ENCODE measurements around the gene MMEL1. TPM values are rescaled to one million over a fixed set of nuclear protein-coding genes. Genes with fewer than 3 reads are reported as not detected.

Gene MMEL1
- total and polyA plus RNA-seq, 2 experiments from 2014 or later = 0.57 to 0.90 TPM

- TF ChIP-seq REST (IDR thresholded peaks at IDR 0.05; ENCODE audit: unreplicated experiment) (no peak), NANOG (IDR thresholded peaks at IDR 0.05; ENCODE audit: borderline replicate concordance) (no peak), POLR2AphosphoS5 (IDR thresholded peaks at IDR 0.05; ENCODE audit: low read depth) (no peak), ZNF114 (CRISPR knock-in tag; IDR thresholded peaks at IDR 0.05) (no peak), EZH2 (IDR thresholded peaks at IDR 0.05; ENCODE audit: low read depth, unreplicated experiment) (no peak), CREB1 (CRISPR knock-in tag; IDR thresholded peaks at IDR 0.05; ENCODE audit: low read depth) (no peak)
Observed at GRCh38 chr1:2644591-2645101, 11.8 kb upstream of the MMEL1 start (continued).

GRCh38 chr1:2644171-2644570 lies 11.4 kb upstream of the MMEL1 start:
- DNase-seq (ENCODE audit: low spot score) = no peak
- no peak for TF ChIP-seq POLR2AphosphoS5 (IDR thresholded peaks at IDR 0.05; ENCODE audit: low read depth)
- TF ChIP-seq JUNB (IDR thresholded peaks at IDR 0.05; ENCODE audit: unreplicated experiment) = no peak
- TF ChIP-seq ZNF114 (CRISPR knock-in tag; IDR thresholded peaks at IDR 0.05) = no peak
- TF ChIP-seq EZH2phosphoT487 (IDR thresholded peaks at IDR 0.05; ENCODE audit: unreplicated experiment) = no peak
- TF ChIP-seq EZH2 (IDR thresholded peaks at IDR 0.05; ENCODE audit: low read depth, unreplicated experiment) = no peak
- no peak for TF ChIP-seq ZNF331 (CRISPR knock-in tag; IDR thresholded peaks at IDR 0.05; ENCODE audit: low read depth)
- TF ChIP-seq STAT1 (IDR thresholded peaks at IDR 0.05; ENCODE audit: unreplicated experiment) = no peak
- no peak for TF ChIP-seq ETS1 (IDR thresholded peaks at IDR 0.05)
- no peak for TF ChIP-seq REST (IDR thresholded peaks at IDR 0.05; ENCODE audit: unreplicated experiment)
- TF ChIP-seq CREB1 (CRISPR knock-in tag; IDR thresholded peaks at IDR 0.05; ENCODE audit: low read depth) = no peak

More at GRCh38 chr1:2644171-2644570, 11.4 kb upstream of the MMEL1 start:
- Histone ChIP-seq H3K9me2 (ENCODE audit: insufficient read depth) (no peaks in the 10 kb centered on the region), H3F3A (replicated peaks; ENCODE audit: low read depth) (no peaks in the 10 kb centered on the region), H3K4me1 (ENCODE audit: insufficient read depth) (no peaks in the 10 kb centered on the region; the same call in 1 of the 2 replicates), H3K27me3 (ENCODE audit: insufficient read depth) (peaks cover 2% of the 10 kb centered on the region; the same call in 1 of the 2 replicates), H4K20me1 (replicated peaks; ENCODE audit: insufficient read depth) (0 out of 2 replicates have a peak, but pooled peaks cover 2% of the 10 kb centered on the region), H3K36me3 (ENCODE audit: insufficient read depth) (no peaks in the 10 kb centered on the region), H3K79me2 (replicated peaks; ENCODE audit: insufficient read depth) (no peaks in the 10 kb centered on the region), H3K27ac (ENCODE audit: low read depth) (no peak overlapping the region), H3K4me3 (no peak overlapping the region), H3K4me2 (no peak overlapping the region), H2AFZ (no peak overlapping the region)
- ATAC-seq = no peak
- Mint-ChIP-seq H3K4me1 (peaks cover 2% of the 10 kb centered on the region; the same call in 1 of the 3 replicates), H3K27me3 (ENCODE audit: insufficient read depth, low read depth, poor library complexity) (peaks cover 4% of the 10 kb centered on the region), H3K36me3 (ENCODE audit: low read depth) (0 out of 3 replicates have a peak, but pooled peaks cover 6% of the 10 kb centered on the region), H3K27ac (no peak overlapping the region), H3K4me3 (no peak overlapping the region), H3K9me3 (peaks cover 32% of the 10 kb centered on the region)

Data from GM23338 (cell line).